ENCODE data around the gene CTPS1.

DNA sequence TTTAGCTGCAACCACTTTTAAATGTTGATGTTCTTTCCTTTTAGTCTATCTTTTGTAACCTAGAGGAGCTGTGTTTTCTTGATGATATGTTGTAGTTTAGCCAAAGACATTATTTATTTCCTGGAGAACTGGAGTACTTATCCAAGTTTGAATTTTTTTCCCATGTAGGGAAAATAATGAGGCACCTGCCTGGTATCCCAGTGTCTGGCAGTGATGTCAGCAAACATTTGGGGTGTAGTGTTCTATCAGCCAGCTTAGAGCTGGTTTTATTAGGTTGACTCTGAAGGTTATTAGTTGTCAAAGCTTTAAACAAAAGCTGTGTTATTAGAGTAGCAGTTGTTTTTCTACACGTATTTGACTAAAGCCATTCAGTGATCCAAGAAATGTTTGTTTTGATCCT lies 3.2 kb downstream of the CTPS1 start:
- TF ChIP-seq NR3C1 (IDR thresholded peaks at IDR 0.05) (no peak), EHF (CRISPR knock-in tag; IDR thresholded peaks at IDR 0.05) (no peak), PHF8 (IDR thresholded peaks at IDR 0.05; ENCODE audit: borderline replicate concordance, low read depth) (no peak), CEBPB (IDR thresholded peaks at IDR 0.05) (no peak)
- TF ChIP-seq, protein P1, sequence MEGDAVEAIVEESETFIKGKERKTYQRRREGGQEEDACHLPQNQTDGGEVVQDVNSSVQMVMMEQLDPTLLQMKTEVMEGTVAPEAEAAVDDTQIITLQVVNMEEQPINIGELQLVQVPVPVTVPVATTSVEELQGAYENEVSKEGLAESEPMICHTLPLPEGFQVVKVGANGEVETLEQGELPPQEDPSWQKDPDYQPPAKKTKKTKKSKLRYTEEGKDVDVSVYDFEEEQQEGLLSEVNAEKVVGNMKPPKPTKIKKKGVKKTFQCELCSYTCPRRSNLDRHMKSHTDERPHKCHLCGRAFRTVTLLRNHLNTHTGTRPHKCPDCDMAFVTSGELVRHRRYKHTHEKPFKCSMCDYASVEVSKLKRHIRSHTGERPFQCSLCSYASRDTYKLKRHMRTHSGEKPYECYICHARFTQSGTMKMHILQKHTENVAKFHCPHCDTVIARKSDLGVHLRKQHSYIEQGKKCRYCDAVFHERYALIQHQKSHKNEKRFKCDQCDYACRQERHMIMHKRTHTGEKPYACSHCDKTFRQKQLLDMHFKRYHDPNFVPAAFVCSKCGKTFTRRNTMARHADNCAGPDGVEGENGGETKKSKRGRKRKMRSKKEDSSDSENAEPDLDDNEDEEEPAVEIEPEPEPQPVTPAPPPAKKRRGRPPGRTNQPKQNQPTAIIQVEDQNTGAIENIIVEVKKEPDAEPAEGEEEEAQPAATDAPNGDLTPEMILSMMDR (IDR thresholded peaks at IDR 0.05), result no peak

Measured in A549 (cell line).